ENCODE data around the gene DNAH7. TPM values are rescaled to one million over a fixed set of nuclear protein-coding genes. Genes with fewer than 3 reads are reported as not detected.
A peak's percentile ranks its signal among the peaks of the same experiment; 100 is the strongest.

Gene DNAH7
- total and polyA plus RNA-seq, 2 of the 8 experiments (the other 6 are each of a cell fraction or from before 2014, with no cell fraction given): 0.07 to 0.08 TPM

- TF ChIP-seq CEBPB (IDR thresholded peaks at IDR 0.05; ENCODE audit: low read depth, low read length) (peak; percentile 38; the same call in 1 of the 2 replicates), ASH2L (IDR thresholded peaks at IDR 0.05; ENCODE audit: low read length) (no peak), SP2 (IDR thresholded peaks at IDR 0.05; ENCODE audit: low read length) (no peak), RXRA (IDR thresholded peaks at IDR 0.05; ENCODE audit: insufficient read depth, low read depth, low read length) (no peak), POLR2AphosphoS5 (IDR thresholded peaks at IDR 0.05; ENCODE audit: low read depth, low read length) (no peak)
- 93 to 100% methylated on average over 1 to 2 of the region's 2 CpGs for WGBS, 2 experiments (ENCODE audit: extremely low coverage in 1 of 2, insufficient coverage in 1 of 2, insufficient read length in 1 of 2, insufficient replicate concordance in 2 of 2, low coverage in 1 of 2, low lambda C conversion rate in 2 of 2, missing lambda C conversion rate in 1 of 2)
Observed at GRCh38 chr2:195815083-195815482, 253.6 kb downstream of the DNAH7 start.

More at GRCh38 chr2:195815083-195815482, 253.6 kb downstream of the DNAH7 start:
- no peak overlapping the region for H4K5ac ChIP-seq (ENCODE audit: insufficient read length, low read depth, low read length)
- no peak overlapping the region for H2BK15ac ChIP-seq (ENCODE audit: low read length)
- no peak overlapping the region for H3K14ac ChIP-seq (ENCODE audit: insufficient read length)
- no peak overlapping the region for H3K56ac ChIP-seq (replicated peaks; ENCODE audit: insufficient read length, low read depth, low read length)
- no peak overlapping the region for H3K4ac ChIP-seq (replicated peaks; ENCODE audit: insufficient read length, low read depth, low read length)
- ChIA-PET POLR2A (ENCODE audit: partially characterized antibody) (interaction anchor here (0.6 kb wide), 1 partner anchor 10 kb away, joined by 3 read pairs; no protein-coding TSS in a partner anchor), CTCF (ENCODE audit: partially characterized antibody) (no interaction called here)
- no peaks in the 10 kb centered on the region for H3K4me1 ChIP-seq (replicated peaks in 1 of 4; ENCODE audit: control insufficient read depth in 3 of 4, insufficient read depth in 4 of 4, low read length in 3 of 4)
- no peaks in the 10 kb centered on the region for H4K20me1 ChIP-seq (replicated peaks in 1 of 2; ENCODE audit: control insufficient read depth in 1 of 2, insufficient read depth in 2 of 2, low read length in 2 of 2)
- H3K27ac ChIP-seq (ENCODE audit: low read depth, low read length): no peak overlapping the region
- no peaks in the 10 kb centered on the region for H3K79me2 ChIP-seq (ENCODE audit: control insufficient read depth in 1 of 2, insufficient read depth in 2 of 2, low read length in 2 of 2)
- H3K4me3 ChIP-seq (ENCODE audit: extremely low read depth in 1 of 4, insufficient read depth in 2 of 4, low read depth in 3 of 4, low read length in 4 of 4): no peak overlapping the region
- no peaks in the 10 kb centered on the region for H3K23me2 ChIP-seq (ENCODE audit: low read depth, low read length)
- no peak overlapping the region for H2BK12ac ChIP-seq (ENCODE audit: low read depth, low read length)
- H3K36me3 ChIP-seq (ENCODE audit: control insufficient read depth in 2 of 4, insufficient read depth in 4 of 4, low read length in 3 of 4): no peaks in the 10 kb centered on the region
- H3K9ac ChIP-seq (replicated peaks in 1 of 4; ENCODE audit: extremely low read depth in 1 of 4, low read depth in 3 of 4, low read length in 3 of 4): no peak overlapping the region
- no peak overlapping the region for H2BK120ac ChIP-seq (replicated peaks; ENCODE audit: low read depth, low read length)
- no peak overlapping the region for H2BK20ac ChIP-seq (ENCODE audit: low read length)
- no peaks in the 10 kb centered on the region for H3K9me3 ChIP-seq (ENCODE audit: insufficient read depth in 2 of 2, low read depth in 1 of 2, low read length in 1 of 2)
- H4K91ac ChIP-seq (replicated peaks; ENCODE audit: insufficient read length, low read length): no peak overlapping the region
- no peak overlapping the region for H3K18ac ChIP-seq (ENCODE audit: extremely low read depth, low read length)
- no peak for DNase-seq (ENCODE audit: low read depth in 1 of 2, low spot score in 2 of 2)
- no peak for FAIRE-seq
- no peak overlapping the region for H4K8ac ChIP-seq (ENCODE audit: extremely low read depth, insufficient read depth, low read length)
- H2AK5ac ChIP-seq (ENCODE audit: low read depth, low read length): no peak overlapping the region
- no peaks in the 10 kb centered on the region for H3K27me3 ChIP-seq (replicated peaks in 1 of 4; ENCODE audit: control insufficient read depth in 3 of 4, extremely low read depth in 1 of 4, insufficient read depth in 3 of 4, low read length in 3 of 4)
- no peak overlapping the region for H3K4me2 ChIP-seq (ENCODE audit: insufficient read depth in 1 of 2, low read depth in 2 of 2, low read length in 2 of 2)
- no peak overlapping the region for H2AFZ ChIP-seq (ENCODE audit: low read length)
- no peak overlapping the region for H2BK5ac ChIP-seq (ENCODE audit: low read depth, low read length)
- H3K23ac ChIP-seq (ENCODE audit: insufficient read length): no peak overlapping the region
- no peaks in the 10 kb centered on the region for H3K79me1 ChIP-seq (ENCODE audit: low read depth, low read length)
